Glomerular visceral epithelial cell (primary cell): ENCODE measurements around the gene ARRDC2.
A peak's percentile ranks its signal among the peaks of the same experiment; 100 is the strongest.
"Not testable (repeated sequence)": the region's sequence is repeated elsewhere in the genome, so short reads cannot be mapped to it uniquely, and the experiment has no call there.

Experiments used
- DNase-seq: peaks from one replicate; pipeline ENCODE4 v3.0.0-alpha.2; 2016; ENCODE audit errors: extremely low spot score

ARRDC2 gene

DNA sequence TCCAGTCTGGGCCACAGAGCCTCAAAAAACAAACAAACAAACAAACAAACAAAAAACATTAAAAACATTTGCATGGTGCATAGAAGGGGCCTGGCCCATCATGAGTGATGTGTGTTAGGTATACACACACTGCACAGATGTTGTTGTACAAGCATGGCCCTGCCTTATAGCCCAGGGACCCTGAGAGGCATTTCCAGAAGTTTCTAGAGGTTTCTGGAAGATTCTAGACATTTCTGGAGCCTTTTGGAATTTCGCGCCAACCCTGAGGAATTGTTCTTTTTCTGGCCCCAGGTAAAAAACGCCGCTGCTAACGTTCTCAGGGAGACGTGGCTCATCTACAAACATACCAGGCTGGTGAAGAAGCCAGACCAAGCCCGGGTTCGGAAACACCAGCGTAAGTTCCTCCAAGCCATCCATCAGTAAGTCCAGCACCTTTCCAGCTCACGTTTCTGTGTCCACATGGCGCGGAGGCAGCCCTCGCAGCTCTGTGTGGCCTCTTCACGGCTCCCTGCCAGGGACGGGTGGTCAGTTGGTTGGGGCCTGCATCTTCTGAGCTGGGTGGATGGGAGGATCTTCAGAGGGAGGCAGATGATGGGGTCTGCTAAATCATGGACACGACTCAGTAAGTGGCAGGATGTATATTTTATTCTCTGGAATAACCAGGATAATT, 18.4 kb upstream of the ARRDC2 start:
- DNase-seq: no peak

DNA sequence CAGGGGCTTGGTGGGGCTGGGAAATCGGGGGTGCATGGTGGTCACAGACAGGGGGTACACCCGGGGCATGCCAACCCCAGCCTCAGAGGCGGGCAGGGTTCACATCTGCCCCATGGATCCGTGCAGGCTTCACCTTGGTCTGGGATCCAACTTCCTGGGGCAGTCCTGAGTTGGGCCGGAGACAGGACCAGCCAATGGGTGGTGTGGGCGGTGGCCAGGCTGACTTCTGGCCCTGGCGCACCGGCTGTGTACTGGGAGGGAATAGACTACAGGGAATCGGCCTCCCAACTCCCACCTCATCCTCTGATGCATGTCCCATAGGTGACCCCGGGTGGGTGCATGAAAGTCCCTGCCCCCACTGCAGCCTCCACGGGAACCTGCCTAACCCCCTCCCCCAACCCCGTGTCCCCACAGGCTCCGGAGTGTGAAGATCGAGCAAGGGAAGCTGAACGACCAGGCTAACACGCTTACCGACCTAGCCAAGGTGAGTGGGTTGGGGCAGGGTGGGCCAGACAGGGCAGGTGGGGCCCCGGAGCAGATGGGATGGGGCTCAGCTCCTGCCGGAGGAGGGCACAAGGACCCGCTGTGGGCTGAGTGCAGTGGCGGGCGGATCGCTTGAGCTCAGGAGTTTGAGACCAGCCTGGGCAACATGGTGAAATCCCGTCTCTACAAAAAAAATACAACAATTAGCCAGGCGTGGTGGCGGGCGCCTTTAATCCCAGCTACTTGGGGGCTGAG, 14.7 kb upstream of the ARRDC2 start:
- no peak for DNase-seq

DNA sequence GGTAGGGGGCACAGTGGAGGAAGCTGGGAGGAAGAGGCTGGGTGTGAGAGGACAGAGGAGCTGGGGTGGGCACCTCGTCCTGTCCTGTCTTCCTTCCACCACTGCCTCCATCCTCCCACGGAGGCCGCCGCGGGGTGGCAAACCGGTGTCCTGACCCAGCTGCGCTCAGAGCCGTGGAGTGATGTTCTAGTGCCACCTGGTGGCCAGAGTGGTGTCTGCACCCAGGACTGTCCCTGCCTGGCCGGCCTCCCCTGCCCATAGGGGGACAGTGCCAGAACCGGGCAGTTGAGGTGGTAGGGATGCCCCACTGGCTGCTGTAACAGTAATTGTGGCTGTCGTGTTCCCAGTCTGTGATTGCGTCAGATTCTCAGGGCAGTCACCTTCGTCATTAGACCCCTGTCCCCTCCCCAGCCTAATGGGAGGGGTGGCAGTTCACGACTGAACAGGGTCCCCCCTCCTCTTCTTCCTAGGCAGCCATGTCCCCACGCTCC, 11.1 kb upstream of the ARRDC2 start:
- DNase-seq: peak; percentile 82

DNA sequence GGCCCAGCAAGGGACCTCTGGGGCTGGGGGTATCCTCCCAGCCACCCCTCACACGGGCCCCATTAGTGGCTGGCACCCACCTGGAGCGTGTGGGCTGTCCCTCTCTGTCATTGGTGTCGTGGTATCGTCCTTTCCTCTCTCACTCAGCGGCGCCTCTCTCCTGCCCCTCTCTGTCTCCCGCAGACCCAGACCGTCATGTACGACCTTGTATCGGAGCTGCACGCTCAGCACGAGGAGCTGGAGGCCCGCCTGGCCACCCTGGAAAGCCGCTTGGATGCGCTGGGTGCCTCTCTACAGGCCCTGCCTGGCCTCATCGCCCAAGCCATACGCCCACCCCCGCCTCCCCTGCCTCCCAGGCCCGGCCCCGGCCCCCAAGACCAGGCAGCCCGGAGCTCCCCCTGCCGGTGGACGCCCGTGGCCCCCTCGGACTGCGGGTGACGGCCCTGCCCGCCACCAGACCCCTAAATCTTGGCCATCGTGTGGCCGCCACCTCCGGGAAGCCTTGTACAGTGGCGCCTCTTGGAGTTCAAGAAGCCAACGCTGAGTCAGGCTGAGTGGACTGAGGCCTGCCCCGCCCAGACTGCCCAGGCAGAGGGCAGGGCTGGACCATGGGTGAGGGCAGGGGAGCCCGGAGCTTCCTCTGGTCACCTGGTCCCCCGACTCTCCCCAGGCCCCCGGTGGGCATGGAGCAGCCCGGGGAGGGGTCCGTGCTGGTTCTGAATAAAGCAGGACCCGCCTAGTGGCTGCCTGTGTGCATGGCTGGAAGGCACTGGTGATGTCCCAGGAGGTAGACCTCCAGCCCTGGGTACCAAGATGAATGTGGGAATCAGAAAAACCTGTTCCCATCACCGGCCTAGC, 9.8 kb upstream of the ARRDC2 start:
- DNase-seq: no peak

DNA sequence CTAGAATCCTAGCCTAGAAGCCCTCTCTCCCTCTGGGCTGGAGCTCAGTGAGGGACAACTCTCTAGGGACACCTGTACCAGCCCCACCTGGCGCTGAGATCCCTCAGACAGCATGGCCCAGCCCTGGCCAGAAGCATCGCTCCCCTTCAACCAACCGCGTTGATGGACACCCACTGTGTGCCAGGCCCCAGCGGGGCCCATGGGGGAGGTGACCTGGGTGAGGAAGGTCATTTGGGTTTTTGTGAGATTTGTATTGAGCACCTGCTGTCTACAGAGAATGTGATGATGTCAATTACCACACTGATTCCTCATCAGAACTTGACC, 9.2 kb upstream of the ARRDC2 start:
- no peak for DNase-seq

DNA sequence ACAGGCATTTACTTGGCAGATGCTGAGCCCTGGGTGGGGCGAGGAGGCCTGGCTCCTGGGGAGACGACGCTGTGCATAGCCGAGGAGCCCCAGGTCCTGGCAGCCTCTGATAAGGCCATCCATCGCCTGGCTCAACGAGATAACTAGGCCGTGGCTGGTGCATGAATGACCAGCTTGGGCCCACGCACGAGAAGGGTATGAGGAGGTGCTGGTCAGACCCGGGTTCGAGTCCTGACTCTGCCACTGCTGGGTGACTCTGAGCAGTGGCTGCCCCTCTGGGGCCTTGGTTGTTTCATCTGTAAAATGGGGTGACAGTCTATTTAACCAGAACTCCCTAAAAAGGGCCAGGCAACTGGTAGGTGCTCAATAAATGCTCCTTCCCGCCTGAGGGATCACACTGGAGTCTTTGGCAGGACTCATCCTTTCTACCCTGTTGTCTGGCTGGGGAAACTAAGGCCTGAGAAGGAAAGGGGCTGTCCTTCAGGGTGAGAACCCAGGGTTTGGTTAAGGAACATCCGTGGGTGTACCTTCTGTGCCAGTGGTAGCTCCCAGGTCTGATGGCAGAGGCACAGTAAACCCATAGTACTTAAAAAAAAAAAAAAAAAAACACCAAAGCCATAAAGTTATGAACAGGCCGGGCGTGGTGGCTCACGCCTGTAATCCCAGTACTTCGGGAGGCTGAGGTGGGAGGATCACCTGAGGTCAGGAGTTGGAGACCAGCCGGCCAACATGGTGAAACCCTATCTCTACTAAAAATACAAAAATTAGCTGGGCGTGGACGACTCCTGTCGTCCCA, 8.1 kb upstream of the ARRDC2 start:
- no peak for DNase-seq

DNA sequence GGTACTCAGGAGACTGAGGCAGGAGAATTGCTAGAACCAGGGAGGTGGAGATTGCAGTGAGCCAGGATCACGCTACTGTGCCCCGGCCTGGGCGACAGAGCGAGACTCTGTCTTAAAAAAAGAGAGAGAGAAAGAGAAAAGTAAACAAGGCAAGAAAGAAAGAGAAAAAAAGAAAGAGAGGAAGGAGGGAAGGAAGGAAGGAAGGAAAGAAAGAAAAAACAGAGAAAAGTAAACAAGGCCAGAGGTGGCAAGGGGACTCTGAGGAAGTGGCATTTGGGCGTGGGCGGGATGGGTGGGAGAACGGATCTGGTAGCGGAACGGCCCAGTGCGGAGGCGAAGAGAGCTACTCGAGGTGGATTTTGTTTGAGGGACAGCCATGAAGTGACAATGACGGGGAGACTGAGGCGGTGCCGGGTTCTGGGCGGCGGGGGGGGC, 7.5 kb upstream of the ARRDC2 start:
- DNase-seq: no peak

DNA sequence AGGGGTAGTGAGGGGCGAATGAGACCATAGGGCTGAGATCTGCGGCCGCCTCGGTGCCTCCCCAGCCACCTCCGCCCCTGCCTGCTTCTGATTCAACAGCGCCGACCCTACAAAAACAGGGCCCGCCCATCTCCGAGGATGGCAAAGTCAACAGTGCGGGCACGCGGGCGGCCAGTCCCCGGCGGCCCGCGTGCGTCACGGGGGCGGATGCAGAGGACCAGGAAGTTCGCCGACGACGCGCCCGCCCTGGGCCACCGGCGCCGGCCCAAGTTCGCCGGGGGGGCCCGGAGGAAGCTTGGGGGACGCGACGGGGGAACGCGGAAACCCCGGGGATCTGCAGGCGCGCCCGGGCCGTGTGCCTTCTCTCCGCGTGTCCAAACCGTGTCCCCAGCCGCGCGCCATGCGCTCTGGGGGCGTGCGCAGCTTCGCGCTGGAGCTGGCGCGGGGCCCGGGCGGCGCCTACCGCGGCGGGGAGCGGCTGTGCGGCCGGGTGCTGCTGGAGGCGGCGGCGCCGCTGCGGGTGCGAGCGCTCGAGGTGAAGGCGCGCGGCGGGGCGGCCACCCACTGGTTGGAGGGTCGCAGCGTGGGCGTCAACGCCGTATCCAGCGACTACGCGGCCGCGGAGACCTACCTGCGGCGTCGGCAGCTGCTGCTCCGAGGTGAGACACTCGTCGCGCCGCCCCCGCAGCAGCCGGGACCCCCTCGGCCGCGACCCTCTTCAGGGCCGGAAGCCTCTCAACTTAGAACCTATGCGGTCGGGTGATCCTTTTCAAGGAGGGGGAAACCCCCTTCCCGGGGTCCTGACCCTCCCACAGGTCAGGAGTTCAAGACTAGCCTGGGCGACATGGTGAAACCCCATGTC, 6.8 kb upstream of the ARRDC2 start:
- peak; percentile 89 for DNase-seq

DNA sequence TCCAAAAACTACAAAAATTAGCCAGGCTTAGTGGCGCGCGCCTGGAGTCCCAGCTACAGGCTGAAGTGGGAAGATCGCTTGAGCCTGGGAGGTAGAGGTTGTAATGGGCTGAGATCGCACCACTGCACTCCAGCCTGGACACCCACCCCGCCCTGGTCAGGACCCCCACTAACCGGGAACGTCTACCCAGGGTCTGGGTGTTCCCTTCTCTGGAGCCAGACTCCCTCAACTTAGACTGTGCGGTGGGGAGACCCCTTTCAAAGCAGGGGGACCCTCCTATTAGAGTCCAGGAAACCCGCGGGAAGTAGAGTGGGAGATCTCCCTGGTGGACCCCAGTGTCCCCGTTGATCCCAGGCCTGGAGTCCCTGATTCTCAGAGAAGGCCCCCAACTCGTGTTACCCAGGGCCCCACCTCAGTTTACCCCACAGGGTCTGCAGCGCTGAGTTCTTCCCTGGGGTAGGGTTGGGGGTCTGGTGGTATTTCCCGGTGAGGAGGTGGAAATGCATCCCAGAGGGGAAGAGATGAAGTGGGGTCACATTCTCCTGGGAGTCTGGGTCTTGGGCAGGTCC, 6.1 kb upstream of the ARRDC2 start:
- peak; percentile 17 for DNase-seq

DNA sequence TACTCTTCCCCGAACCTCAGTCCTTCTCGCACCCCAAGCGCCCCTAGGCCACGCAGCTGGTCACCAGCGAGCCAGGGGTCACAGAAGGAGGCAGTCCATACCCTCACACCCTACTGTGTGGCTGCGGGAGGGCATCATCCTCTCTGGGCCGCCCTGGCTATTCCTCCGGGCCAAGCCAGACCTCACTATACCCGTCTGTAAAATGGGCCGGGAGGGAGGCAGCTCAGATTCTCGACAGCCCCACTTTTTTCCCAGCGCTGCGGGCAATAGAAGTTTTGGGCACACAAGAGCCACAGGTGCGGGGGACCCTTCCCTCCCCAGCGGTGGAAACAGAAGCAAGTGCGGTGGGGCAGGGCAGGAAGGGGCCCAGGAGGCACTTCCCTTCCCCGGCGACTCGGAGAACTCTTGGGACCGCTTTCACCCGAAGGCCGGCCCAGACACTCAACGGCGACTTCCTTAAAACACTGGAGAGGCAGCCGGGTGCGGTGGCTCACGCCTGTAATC, 5.6 kb upstream of the ARRDC2 start:
- DNase-seq: no peak

DNA sequence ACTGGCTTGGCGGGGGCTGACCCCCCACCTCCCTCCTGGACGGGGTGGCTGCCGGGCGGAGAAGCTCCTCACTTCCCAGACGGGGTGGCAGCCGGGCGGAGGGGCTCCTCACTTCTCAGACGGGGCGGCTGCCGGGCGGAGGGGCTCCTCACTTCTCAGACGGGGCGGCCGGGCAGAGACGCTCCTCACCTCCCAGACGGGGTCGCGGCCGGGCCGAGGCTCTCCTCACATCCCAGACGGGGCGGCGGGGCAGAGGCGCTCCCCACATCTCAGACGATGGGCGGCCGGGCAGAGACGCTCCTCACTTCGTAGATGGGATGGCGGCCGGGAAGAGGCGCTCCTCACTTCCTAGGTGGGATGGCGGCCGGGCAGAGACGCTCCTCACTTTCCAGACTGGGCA, 2.2 kb upstream of the ARRDC2 start:
- not testable (repeated sequence) for DNase-seq

DNA sequence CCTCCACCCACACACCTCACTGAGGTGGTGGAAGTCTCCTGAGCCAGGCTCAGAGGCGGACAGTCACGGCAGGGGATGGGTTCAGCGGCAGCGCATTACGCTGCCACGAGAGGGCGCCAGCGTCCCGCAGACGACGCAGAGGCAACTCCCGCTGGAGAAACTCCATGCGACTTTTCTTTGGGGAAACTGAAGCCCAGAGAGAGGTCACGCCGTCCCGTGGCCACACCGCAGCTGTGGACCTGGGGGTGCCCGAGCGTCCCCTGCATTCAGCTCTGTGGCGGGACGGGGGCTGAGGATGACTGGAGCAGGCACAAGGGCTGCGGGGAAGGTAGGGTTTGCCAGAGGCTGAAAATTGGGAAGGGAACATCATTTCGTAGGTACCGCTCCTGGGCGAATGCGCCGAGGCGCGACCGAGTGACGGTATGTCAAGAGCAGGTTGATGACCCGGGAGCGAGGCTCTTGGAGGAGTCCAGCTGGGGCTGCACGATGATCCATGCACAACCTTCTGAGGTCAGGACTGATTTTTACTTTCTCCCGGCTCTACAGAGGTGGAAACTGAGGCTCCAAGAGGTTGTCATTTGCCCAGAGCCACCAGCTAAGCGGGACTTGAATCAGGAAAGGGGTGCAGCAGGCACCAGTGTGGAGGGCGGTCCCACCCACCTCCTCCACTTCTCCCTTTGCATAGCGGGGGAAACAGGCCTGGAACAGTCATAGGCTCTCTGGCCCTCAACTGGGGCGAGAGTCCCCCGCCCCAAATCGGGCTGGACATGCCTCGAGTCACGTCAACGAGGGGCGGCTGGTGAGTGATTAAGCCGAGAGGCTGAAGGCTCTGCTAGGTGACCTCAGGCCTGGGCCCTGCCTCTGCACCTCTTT, 690 bp upstream of the ARRDC2 start:
- peak; percentile 83 for DNase-seq

DNA sequence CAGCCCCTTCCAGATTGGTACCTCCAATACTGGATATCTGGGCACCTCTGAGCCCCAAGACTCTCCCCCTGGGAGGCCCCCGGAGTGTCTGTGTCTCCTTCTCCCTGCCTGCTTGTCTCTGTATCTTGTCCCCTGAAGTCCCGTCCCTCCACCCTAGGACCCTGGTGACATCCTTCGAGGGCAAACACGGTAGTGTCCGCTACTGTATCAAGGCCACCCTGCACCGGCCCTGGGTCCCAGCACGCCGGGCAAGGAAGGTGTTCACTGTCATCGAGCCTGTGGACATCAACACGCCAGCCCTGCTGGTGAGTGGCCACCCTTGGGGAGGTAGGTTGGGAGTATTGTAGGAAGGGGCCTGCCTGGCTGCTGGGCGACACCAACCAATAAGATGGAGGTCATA, 844 bp downstream of the ARRDC2 start:
- DNase-seq: no peak

DNA sequence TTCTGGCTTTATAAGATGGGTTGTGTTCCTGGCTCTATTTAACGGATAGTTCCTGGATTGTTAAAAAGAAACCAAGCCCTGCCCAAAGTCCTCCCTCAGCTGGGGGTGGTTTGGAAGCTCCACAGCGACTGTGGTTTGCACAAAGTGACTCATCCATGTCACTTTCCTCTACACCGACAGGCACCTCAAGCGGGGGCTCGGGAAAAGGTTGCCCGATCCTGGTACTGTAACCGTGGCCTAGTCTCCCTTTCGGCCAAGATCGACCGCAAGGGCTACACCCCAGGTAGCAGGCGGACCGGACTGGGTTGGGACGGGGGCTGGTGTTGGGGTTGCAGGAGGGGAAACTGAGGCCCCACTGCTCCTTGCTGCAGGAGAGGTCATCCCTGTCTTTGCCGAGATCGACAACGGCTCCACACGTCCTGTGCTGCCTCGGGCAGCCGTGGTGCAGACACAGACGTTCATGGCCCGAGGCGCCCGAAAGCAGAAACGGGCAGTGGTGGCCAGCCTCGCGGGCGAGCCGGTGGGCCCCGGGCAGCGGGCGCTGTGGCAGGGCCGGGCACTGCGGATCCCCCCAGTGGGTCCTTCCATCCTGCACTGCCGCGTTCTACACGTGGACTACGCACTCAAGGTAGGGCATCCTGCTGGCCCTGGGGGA, 1.6 kb downstream of the ARRDC2 start:
- peak; percentile 70 for DNase-seq

DNA sequence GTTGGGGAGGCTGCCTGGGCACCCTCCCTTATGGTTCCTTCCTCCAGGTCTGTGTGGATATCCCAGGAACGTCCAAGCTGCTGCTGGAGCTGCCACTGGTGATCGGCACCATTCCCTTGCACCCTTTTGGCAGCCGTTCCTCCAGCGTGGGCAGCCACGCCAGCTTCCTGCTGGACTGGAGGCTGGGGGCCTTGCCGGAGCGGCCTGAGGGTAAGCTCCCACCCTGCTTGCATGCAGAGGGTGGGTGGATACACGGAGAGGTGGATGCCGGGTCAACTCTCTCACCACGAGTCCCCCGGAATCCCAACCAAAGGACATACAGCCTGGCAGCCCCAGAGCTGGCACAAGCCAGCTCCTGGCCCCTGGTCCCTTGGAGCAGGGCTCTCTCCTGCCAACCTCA, 2.2 kb downstream of the ARRDC2 start:
- no peak for DNase-seq

DNA sequence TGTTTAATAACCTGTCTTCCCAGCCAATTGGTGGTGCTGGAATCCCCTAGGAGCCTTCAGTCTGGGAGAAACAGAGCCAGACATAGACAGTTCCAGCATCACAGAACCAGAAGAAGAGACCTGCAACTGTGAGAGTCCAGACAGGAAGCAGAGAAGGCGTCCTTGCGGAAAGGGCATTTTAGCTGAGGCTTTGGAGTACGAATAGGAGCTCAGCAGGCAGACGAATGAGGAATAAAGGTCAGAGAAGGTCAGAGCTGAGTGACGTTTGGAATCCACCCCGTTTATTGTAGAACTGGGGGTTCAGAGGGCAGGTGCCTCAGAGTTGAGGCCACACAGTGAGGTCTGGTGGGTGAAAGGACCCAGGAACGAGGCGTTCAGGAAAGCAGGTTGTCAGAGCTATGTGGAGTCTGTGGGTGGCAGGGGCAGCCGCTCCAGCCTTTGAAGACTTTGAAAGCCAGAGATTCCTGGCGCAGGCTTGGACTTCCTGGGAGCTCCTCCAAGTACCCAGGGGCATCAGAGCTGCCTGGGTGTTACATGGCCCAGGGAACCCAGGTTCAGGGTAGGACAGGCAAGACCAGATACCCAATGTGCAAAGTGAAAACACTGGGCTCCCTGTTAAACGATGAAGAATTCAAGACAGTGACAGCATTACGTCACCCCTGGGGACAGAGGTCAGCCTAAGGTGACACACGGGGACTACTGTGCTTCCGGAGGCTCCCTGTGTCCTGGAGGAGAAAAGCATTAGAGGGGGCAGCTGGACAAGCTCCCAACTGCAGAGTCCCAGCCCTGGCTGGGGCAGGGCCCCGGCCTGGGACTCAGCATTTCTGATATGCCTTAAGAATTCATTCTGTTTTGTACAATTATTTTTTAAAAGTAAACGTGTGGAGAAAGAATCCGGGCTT, 5.5 kb downstream of the ARRDC2 start:
- DNase-seq: no peak

DNA sequence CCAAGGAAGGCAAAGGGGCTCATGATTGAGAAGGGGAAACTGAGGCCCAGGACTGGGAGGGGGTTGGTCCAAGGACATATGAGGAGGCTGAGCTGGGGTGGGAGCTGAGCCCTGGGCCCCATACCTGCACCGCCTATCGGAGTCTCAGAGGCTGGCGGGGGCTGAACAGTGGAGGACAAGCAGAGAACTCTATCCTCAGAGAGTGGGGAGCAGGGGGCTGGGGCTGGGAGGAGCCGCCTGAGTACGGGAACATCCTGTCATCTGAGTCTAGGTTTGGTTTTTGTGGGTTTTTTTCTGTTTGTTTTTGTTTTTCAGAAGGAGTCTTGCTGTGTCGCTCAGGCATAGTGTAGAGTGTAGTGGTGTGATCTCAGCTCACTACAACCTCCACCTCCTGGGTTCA, 6.2 kb downstream of the ARRDC2 start:
- no peak for DNase-seq
